HT-29 (cell line): Measurements from ENCODE around the gene DLK1. TPM values are rescaled to one million over a fixed set of nuclear protein-coding genes. Genes with fewer than 3 reads are reported as not detected.

Source experiments
- total RNA-seq: library from RNA; depleted of rRNA; stranded (reverse); fragments of >200 nt; shearing (Covaris generic); gene quantifications from 2 replicates; pipeline ENCODE4 v1.2.3, GENCODE V29; 2014; rRNA removed

Gene DLK1
- total RNA-seq, 1 experiment from 2014 or later = not detected

Other genes with a start within 250 kb of the DLK1 start
- gene BEGAIN, start 139.5 kb upstream of the DLK1 start, total RNA-seq = 0.53 and 1.5 TPM in 2 replicates
- not detected in 2 replicates for gene MEG3, start 99.2 kb downstream of the DLK1 start, total RNA-seq
- gene RTL1, start 176.8 kb downstream of the DLK1 start, total RNA-seq = not detected in 2 replicates